GM12872 (cell line): ENCODE data around the gene SCRN1.
A peak's percentile ranks its signal among the peaks of the same experiment; 100 is the strongest.

Source experiments
- TF ChIP-seq, protein P1 (sequence below): IDR thresholded peaks from 3 replicates; pipeline ENCODE4 v1.5.1; 2011; ENCODE audit warnings: low read depth, mild to moderate bottlenecking, low read length, moderate library complexity; ENCODE audit not compliant: insufficient read depth

Gene SCRN1

GRCh38 chr7:29922921-29923700, 66.5 kb downstream of the SCRN1 start:
- TF ChIP-seq, protein P1, sequence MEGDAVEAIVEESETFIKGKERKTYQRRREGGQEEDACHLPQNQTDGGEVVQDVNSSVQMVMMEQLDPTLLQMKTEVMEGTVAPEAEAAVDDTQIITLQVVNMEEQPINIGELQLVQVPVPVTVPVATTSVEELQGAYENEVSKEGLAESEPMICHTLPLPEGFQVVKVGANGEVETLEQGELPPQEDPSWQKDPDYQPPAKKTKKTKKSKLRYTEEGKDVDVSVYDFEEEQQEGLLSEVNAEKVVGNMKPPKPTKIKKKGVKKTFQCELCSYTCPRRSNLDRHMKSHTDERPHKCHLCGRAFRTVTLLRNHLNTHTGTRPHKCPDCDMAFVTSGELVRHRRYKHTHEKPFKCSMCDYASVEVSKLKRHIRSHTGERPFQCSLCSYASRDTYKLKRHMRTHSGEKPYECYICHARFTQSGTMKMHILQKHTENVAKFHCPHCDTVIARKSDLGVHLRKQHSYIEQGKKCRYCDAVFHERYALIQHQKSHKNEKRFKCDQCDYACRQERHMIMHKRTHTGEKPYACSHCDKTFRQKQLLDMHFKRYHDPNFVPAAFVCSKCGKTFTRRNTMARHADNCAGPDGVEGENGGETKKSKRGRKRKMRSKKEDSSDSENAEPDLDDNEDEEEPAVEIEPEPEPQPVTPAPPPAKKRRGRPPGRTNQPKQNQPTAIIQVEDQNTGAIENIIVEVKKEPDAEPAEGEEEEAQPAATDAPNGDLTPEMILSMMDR, result no peak

- TF ChIP-seq, protein P1, result peak; percentile 94
Measured at GRCh38 chr7:29921404-29922010, 68.1 kb downstream of the SCRN1 start.

DNA sequence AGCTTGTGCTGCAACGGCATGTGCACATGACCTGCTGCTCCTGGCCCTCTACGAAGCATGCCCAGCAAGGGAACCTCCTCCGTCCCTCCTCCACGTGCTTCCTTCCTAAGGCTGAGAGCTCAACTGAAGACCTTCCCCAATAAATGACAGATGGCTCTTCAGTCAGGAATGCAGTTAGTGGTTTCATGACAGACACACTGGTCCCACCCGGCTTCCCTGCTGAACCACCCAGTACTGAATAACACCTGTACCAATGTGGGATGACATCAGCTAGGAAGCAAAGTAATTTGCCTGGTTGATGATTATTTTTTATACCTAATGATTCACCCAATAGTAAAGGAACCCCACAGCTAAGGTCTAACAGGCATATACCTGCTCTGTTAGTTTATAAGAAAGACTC, 69.1 kb downstream of the SCRN1 start:
- TF ChIP-seq, protein P1, result no peak

DNA sequence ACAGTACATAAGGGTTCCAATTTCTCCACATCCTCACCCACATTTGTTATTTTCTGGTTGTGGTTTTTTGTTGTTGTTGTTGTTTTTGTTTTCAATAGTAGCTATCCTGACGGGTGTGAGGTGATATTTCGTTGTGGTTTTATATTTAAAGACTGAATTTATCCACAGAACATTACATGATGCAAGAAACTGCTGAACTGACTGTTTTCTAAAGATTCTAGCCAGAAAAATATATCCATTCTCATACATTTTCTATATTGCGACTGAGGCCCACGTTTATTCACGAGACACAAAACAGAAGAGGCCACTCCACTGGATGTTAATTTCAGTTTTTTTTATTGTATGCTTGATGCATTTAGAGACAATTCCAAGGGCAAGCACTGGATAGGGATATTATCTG, 69.8 kb downstream of the SCRN1 start:
- TF ChIP-seq, protein P1, result no peak

GRCh38 chr7:29918850-29919249, 70.8 kb downstream of the SCRN1 start:
- TF ChIP-seq, protein P1, result no peak

DNA sequence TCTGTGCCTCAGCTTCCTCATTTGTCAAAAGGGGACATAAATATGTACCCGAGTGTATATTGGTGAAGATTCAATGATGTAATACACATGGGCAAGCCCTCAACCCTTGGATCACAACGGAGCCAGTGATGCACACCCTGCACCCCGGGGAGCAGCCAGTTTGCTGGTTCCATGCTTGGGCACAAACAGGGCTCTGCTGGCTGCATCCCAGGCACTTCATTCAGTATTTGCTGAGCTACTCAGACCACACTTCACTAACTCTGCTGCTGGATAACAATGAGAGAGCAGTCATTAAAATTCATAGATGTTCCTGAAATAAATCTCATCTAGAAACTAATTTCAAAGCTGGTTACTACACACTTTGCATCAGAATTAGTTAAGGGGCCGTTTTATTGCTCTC, 72.0 kb downstream of the SCRN1 start:
- TF ChIP-seq, protein P1, result no peak

DNA sequence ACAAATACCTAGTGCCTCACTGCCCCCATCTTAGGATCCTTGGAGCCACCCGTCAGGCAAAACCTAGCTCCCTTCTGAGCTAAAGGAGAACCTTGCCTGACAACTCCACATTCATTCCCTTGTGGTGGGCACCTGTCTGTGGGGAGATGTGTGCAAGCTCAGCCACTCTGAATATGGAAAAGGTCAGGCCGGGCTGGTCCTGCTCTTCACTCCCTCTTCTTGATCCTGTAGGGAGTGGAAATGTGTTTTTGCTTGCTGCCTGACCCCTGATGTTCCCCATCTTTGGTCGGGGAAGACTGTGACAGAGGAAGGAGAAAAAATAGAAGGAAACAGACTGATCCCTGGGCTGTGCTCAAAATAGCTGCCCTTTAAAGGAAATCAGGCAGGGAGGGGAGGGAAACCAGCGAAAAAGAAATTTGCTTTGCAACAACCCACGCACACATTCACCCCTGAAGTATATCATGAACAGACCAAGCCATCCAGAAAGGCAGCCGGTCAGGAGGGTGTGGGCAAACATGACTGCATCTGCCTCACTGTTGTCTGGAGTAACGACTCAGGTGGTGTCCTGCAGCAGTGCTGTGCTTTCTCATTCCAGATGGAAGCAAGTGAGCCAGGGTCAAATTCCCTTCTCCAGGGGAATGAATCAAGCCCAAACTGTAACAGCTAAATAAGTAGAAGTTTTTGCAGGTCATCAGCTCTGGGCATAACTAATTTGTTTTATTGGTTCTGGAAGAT, 74.0 kb downstream of the SCRN1 start:
- TF ChIP-seq, protein P1, result no peak
